H1 (cell line): Measurements from ENCODE around the gene WBP11.

Experiments used
- POLR2A ChIP-seq, 2 experiments: IDR thresholded peaks; 1 replicate in 1 of 2; 2 replicates in 1 of 2; pipeline ENCODE4 v1.6.1; 2011; ENCODE audit warnings: low read depth in 2 of 2, low read length in 2 of 2, mild to moderate bottlenecking in 2 of 2; ENCODE audit errors: control extremely low read depth in 1 of 2
- POLR2AphosphoS5 ChIP-seq: IDR thresholded peaks from 2 replicates; pipeline ENCODE4 v1.6.1; 2011; ENCODE audit warnings: low read depth, low read length
- SIN3A ChIP-seq, 2 experiments: IDR thresholded peaks in 1 of 2; conservative IDR thresholded peaks in 1 of 2; 2 replicates each; pipeline ENCODE4 v1.6.1; 2011 to 2012; ENCODE audit warnings: low read length in 2 of 2, improper control_type of control experiment in 1 of 2, low read depth in 1 of 2, mild to moderate bottlenecking in 1 of 2

- TF ChIP-seq POLR2A (IDR thresholded peaks at IDR 0.05; ENCODE audit: control extremely low read depth in 1 of 2, low read depth in 2 of 2, low read length in 2 of 2) (no peak), POLR2AphosphoS5 (no peak), SIN3A (conservative IDR thresholded peaks at IDR 0.05 in 1 of 2, IDR thresholded peaks at IDR 0.05 in 1 of 2; ENCODE audit: low read depth in 1 of 2, low read length in 2 of 2) (no peak)
Measured at GRCh38 chr12:14785568-14785967, 17.7 kb downstream of the WBP11 start.
